ENCODE results near the gene HLA-B.

HLA-B gene

GRCh38 chr6:31356946-31357466, at the start of gene HLA-B (continued):
- TF ChIP-seq ZSCAN18 (tag by site-specific recombination; IDR thresholded peaks at IDR 0.05) (no peak), ZNF140 (tag by site-specific recombination; IDR thresholded peaks at IDR 0.05) (no peak), ZNF433 (tag by site-specific recombination; IDR thresholded peaks at IDR 0.05; ENCODE audit: low read depth) (no peak), BCL11A (tag by site-specific recombination; IDR thresholded peaks at IDR 0.05; ENCODE audit: low read depth) (no peak), ZNF510 (tag by site-specific recombination; IDR thresholded peaks at IDR 0.05; ENCODE audit: insufficient replicate concordance) (no peak), ZNF350 (tag by site-specific recombination; IDR thresholded peaks at IDR 0.05) (no peak), ZBTB20 (tag by site-specific recombination; IDR thresholded peaks at IDR 0.05) (no peak), PBX3 (CRISPR knock-in tag; IDR thresholded peaks at IDR 0.05) (0 out of 2 replicates have a peak, but pooled peaks have one; percentile 31), ZNF670 (tag by site-specific recombination; IDR thresholded peaks at IDR 0.05; ENCODE audit: low read depth) (no peak), ZNF280C (tag by site-specific recombination; IDR thresholded peaks at IDR 0.05) (no peak), SCRT1 (tag by site-specific recombination; IDR thresholded peaks at IDR 0.05; ENCODE audit: borderline replicate concordance) (no peak), ZNF473 (tag by site-specific recombination; IDR thresholded peaks at IDR 0.05) (no peak), ZNF138 (tag by site-specific recombination; IDR thresholded peaks at IDR 0.05; ENCODE audit: borderline replicate concordance) (no peak), ZFP3 (tag by site-specific recombination; IDR thresholded peaks at IDR 0.05; ENCODE audit: low read depth) (no peak), ZSCAN23 (tag by site-specific recombination; IDR thresholded peaks at IDR 0.05) (no peak), SCRT2 (tag by site-specific recombination; IDR thresholded peaks at IDR 0.05) (no peak), ZFP69B (tag by site-specific recombination; IDR thresholded peaks at IDR 0.05) (no peak), FEZF1 (tag by site-specific recombination; IDR thresholded peaks at IDR 0.05) (no peak), MYNN (tag by site-specific recombination; IDR thresholded peaks at IDR 0.05; ENCODE audit: borderline replicate concordance) (no peak)
- TF ChIP-seq, protein P1, sequence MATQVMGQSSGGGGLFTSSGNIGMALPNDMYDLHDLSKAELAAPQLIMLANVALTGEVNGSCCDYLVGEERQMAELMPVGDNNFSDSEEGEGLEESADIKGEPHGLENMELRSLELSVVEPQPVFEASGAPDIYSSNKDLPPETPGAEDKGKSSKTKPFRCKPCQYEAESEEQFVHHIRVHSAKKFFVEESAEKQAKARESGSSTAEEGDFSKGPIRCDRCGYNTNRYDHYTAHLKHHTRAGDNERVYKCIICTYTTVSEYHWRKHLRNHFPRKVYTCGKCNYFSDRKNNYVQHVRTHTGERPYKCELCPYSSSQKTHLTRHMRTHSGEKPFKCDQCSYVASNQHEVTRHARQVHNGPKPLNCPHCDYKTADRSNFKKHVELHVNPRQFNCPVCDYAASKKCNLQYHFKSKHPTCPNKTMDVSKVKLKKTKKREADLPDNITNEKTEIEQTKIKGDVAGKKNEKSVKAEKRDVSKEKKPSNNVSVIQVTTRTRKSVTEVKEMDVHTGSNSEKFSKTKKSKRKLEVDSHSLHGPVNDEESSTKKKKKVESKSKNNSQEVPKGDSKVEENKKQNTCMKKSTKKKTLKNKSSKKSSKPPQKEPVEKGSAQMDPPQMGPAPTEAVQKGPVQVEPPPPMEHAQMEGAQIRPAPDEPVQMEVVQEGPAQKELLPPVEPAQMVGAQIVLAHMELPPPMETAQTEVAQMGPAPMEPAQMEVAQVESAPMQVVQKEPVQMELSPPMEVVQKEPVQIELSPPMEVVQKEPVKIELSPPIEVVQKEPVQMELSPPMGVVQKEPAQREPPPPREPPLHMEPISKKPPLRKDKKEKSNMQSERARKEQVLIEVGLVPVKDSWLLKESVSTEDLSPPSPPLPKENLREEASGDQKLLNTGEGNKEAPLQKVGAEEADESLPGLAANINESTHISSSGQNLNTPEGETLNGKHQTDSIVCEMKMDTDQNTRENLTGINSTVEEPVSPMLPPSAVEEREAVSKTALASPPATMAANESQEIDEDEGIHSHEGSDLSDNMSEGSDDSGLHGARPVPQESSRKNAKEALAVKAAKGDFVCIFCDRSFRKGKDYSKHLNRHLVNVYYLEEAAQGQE (tag by site-specific recombination; IDR thresholded peaks at IDR 0.05), result no peak
- TF ChIP-seq, protein P2, sequence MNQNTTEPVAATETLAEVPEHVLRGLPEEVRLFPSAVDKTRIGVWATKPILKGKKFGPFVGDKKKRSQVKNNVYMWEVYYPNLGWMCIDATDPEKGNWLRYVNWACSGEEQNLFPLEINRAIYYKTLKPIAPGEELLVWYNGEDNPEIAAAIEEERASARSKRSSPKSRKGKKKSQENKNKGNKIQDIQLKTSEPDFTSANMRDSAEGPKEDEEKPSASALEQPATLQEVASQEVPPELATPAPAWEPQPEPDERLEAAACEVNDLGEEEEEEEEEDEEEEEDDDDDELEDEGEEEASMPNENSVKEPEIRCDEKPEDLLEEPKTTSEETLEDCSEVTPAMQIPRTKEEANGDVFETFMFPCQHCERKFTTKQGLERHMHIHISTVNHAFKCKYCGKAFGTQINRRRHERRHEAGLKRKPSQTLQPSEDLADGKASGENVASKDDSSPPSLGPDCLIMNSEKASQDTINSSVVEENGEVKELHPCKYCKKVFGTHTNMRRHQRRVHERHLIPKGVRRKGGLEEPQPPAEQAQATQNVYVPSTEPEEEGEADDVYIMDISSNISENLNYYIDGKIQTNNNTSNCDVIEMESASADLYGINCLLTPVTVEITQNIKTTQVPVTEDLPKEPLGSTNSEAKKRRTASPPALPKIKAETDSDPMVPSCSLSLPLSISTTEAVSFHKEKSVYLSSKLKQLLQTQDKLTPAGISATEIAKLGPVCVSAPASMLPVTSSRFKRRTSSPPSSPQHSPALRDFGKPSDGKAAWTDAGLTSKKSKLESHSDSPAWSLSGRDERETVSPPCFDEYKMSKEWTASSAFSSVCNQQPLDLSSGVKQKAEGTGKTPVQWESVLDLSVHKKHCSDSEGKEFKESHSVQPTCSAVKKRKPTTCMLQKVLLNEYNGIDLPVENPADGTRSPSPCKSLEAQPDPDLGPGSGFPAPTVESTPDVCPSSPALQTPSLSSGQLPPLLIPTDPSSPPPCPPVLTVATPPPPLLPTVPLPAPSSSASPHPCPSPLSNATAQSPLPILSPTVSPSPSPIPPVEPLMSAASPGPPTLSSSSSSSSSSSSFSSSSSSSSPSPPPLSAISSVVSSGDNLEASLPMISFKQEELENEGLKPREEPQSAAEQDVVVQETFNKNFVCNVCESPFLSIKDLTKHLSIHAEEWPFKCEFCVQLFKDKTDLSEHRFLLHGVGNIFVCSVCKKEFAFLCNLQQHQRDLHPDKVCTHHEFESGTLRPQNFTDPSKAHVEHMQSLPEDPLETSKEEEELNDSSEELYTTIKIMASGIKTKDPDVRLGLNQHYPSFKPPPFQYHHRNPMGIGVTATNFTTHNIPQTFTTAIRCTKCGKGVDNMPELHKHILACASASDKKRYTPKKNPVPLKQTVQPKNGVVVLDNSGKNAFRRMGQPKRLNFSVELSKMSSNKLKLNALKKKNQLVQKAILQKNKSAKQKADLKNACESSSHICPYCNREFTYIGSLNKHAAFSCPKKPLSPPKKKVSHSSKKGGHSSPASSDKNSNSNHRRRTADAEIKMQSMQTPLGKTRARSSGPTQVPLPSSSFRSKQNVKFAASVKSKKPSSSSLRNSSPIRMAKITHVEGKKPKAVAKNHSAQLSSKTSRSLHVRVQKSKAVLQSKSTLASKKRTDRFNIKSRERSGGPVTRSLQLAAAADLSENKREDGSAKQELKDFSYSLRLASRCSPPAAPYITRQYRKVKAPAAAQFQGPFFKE (tag by site-specific recombination; IDR thresholded peaks at IDR 0.05; ENCODE audit: borderline replicate concordance), result no peak

All from HEK293 (cell line).